ENCODE measurements around the gene MAP6D1. TPM values are rescaled to one million over a fixed set of nuclear protein-coding genes. Genes with fewer than 3 reads are reported as not detected.
"Not testable (repeated sequence)": the region's sequence is repeated elsewhere in the genome, so short reads cannot be mapped to it uniquely, and the experiment has no call there.

Gene MAP6D1
- total RNA-seq, 1 donor from 2014 or later, result 4.2 TPM

DNA sequence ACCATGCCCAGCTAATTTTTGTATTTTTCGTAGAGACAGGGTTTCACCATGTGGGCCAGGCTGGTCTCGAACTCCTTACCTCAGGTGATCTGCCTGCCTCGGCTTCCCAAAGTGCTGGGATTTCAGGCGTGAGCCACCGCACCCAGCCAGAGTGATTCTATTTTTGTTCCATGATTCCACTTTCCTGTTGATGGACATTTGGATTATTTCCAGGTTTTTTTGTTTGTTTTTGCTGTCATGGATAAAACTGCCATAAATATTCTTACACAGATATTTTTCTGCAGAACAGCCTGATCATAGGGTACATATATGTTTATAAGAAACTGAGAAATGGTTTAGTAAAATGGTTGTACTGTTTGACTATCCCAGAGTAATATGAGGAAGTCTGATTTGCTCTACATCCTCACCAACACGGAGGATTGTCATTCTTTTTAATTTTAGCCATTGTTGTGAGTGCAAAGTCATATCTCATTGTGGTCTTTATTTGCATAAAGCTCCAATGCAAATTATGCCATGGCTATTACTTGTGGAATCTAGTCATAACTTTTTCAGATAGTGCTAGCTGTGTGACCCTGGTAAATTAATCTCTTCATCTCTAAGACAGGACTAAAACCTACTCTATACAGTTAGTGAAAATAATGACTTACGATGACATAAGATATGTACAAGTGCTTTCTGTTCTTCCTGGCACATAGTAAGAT, 42.7 kb downstream of the MAP6D1 start:
- Mint-ChIP-seq H3K9me3 (ENCODE audit: unreplicated experiment) (no peaks in the 10 kb centered on the region), H3K4me3 (ENCODE audit: unreplicated experiment) (no peak overlapping the region), H3K27me3 (ENCODE audit: unreplicated experiment) (no peaks in the 10 kb centered on the region), H3K27ac (ENCODE audit: unreplicated experiment) (peak overlapping the region; percentile 84), H3K4me1 (ENCODE audit: unreplicated experiment) (peaks cover 10% of the 10 kb centered on the region), H3K36me3 (ENCODE audit: unreplicated experiment) (peaks cover 56% of the 10 kb centered on the region)
- DNase-seq (ENCODE audit: extremely low spot score, unreplicated experiment), result no peak
- no peak for TF ChIP-seq CTCF (IDR thresholded peaks at IDR 0.05)

GRCh38 chr3:183781246-183781645, 44.1 kb downstream of the MAP6D1 start:
- Mint-ChIP-seq H3K9me3 (ENCODE audit: unreplicated experiment) (no peaks in the 10 kb centered on the region), H3K36me3 (ENCODE audit: unreplicated experiment) (peaks cover 52% of the 10 kb centered on the region), H3K27me3 (ENCODE audit: unreplicated experiment) (no peaks in the 10 kb centered on the region), H3K4me1 (ENCODE audit: unreplicated experiment) (peaks cover 10% of the 10 kb centered on the region), H3K4me3 (ENCODE audit: unreplicated experiment) (no peak overlapping the region), H3K27ac (ENCODE audit: unreplicated experiment) (no peak overlapping the region)
- peak; percentile 60 for DNase-seq (ENCODE audit: extremely low spot score, unreplicated experiment)
- no peak for TF ChIP-seq CTCF (IDR thresholded peaks at IDR 0.05)

- Mint-ChIP-seq H3K9me3 (ENCODE audit: unreplicated experiment) (no peaks in the 10 kb centered on the region), H3K4me1 (ENCODE audit: unreplicated experiment) (peaks cover 10% of the 10 kb centered on the region), H3K4me3 (ENCODE audit: unreplicated experiment) (no peak overlapping the region), H3K27ac (ENCODE audit: unreplicated experiment) (no peak overlapping the region), H3K27me3 (ENCODE audit: unreplicated experiment) (no peaks in the 10 kb centered on the region), H3K36me3 (ENCODE audit: unreplicated experiment) (peaks cover 52% of the 10 kb centered on the region)
- DNase-seq (ENCODE audit: extremely low spot score, unreplicated experiment), result no peak
- TF ChIP-seq CTCF (IDR thresholded peaks at IDR 0.05), result no peak
Measured at GRCh38 chr3:183779896-183780465, 45.4 kb downstream of the MAP6D1 start.

DNA sequence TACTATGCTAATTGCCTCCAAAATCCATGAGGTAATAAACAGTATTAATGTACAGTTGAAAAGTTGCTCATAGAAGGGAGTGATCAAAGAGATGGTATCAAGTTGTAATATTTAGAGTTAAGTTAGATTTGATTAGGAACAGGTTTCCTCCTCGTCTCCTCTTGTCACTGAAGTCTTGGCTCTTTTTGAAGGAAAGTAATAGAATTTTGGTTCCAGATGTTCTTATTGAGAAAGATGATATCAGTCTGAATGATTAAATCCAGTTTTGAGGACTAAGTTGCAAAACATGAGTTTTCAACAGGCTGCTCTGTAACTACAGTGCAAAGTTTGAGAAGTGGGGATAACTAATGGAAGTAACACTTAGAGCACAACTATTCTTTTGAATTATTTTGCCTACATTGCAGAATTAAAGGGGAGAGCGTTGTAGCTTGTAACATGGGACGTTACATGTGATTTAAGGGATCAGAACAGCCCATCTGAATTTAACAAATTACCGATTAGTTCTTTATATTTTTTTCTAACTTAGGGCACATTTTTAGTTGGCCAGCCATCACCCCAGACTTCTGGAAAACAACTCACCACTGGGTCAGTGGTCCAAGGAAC, 48.3 kb downstream of the MAP6D1 start:
- Mint-ChIP-seq H3K36me3 (ENCODE audit: unreplicated experiment) (peaks cover 58% of the 10 kb centered on the region), H3K9me3 (ENCODE audit: unreplicated experiment) (no peaks in the 10 kb centered on the region), H3K27me3 (ENCODE audit: unreplicated experiment) (no peaks in the 10 kb centered on the region), H3K4me1 (ENCODE audit: unreplicated experiment) (no peaks in the 10 kb centered on the region), H3K27ac (ENCODE audit: unreplicated experiment) (peak overlapping the region; percentile 23), H3K4me3 (ENCODE audit: unreplicated experiment) (no peak overlapping the region)
- TF ChIP-seq CTCF (IDR thresholded peaks at IDR 0.05), result no peak
- DNase-seq (ENCODE audit: extremely low spot score, unreplicated experiment), result no peak

DNA sequence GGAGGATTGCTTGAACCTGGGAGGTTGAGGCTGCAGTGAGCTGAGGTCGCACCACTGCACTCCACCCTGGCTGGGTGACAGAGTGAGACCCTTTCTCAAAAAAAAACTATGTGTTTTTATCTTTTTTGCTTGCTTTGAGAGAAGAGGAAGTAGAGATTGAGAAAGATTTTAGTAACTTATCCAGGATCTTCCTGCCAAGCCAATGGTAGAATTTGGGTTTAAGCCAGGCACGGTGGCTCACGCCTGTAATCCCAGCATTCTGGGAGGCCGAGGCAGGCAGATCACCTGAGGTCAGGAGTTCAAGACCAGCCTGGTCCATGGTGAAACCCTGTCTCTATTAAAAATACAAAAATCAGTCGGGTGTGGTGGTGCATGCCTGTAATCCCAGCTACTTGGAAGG, 48.9 kb downstream of the MAP6D1 start:
- not testable (repeated sequence) for DNase-seq (ENCODE audit: extremely low spot score, unreplicated experiment); H3K4me1 Mint-ChIP-seq (ENCODE audit: unreplicated experiment); H3K27ac Mint-ChIP-seq (ENCODE audit: unreplicated experiment); H3K27me3 Mint-ChIP-seq (ENCODE audit: unreplicated experiment); H3K4me3 Mint-ChIP-seq (ENCODE audit: unreplicated experiment); H3K9me3 Mint-ChIP-seq (ENCODE audit: unreplicated experiment)
- H3K36me3 Mint-ChIP-seq (ENCODE audit: unreplicated experiment), result peaks cover 54% of the 10 kb centered on the region
